Myocyte (in vitro differentiated cells): ENCODE data around the gene MCUR1. TPM values are rescaled to one million over a fixed set of nuclear protein-coding genes. Genes with fewer than 3 reads are reported as not detected.
"Not testable (repeated sequence)": the region's sequence is repeated elsewhere in the genome, so short reads cannot be mapped to it uniquely, and the experiment has no call there.

Experiments used
- DNase-seq: peaks from one replicate; pipeline ENCODE4 v3.0.0-alpha.2; 2012; ENCODE audit warnings: low read depth
- total RNA-seq: library from RNA; depleted of rRNA; stranded (reverse); fragments of >200 nt; gene quantifications from 2 replicates; pipeline ENCODE4 v1.2.3, GENCODE V29; 2014

MCUR1 gene
- total RNA-seq, 1 donor from 2014 or later: 20.4 TPM

- DNase-seq: not testable (repeated sequence)
These were observed 34.2 kb downstream of the MCUR1 start for GRCh38 chr6:13780162-13780561.

- no peak for DNase-seq
These were observed 36.3 kb downstream of the MCUR1 start for GRCh38 chr6:13778028-13778427.

- no peak for DNase-seq
These were observed 37.8 kb downstream of the MCUR1 start for GRCh38 chr6:13776602-13777001.

GRCh38 chr6:13775466-13775865 is 38.9 kb downstream of the MCUR1 start:
- not testable (repeated sequence) for DNase-seq

GRCh38 chr6:13772358-13773030 is 41.9 kb downstream of the MCUR1 start:
- not testable (repeated sequence) for DNase-seq

GRCh38 chr6:13769655-13770053 is 44.7 kb downstream of the MCUR1 start:
- DNase-seq: no peak

- no peak for DNase-seq
These were observed 45.2 kb downstream of the MCUR1 start for GRCh38 chr6:13769034-13769654.

GRCh38 chr6:13767121-13767808 is 47.1 kb downstream of the MCUR1 start:
- DNase-seq: peak; percentile 79

GRCh38 chr6:13766201-13766634 is 48.1 kb downstream of the MCUR1 start:
- peak; percentile 92 for DNase-seq

- peak; percentile 61 for DNase-seq
These were observed 48.8 kb downstream of the MCUR1 start for GRCh38 chr6:13765570-13765969.

GRCh38 chr6:13764996-13765395 is 49.4 kb downstream of the MCUR1 start:
- DNase-seq: no peak

GRCh38 chr6:13763740-13764381 is 50.5 kb downstream of the MCUR1 start:
- no peak for DNase-seq

- peak; percentile 81 for DNase-seq
These were observed 51.5 kb downstream of the MCUR1 start for GRCh38 chr6:13762611-13763441.

- no peak for DNase-seq
These were observed 52.9 kb downstream of the MCUR1 start for GRCh38 chr6:13761361-13762036.

- DNase-seq: peak; percentile 15
These were observed 53.8 kb downstream of the MCUR1 start for GRCh38 chr6:13760307-13761304.

GRCh38 chr6:13759025-13759424 is 55.3 kb downstream of the MCUR1 start:
- DNase-seq: no peak

- no peak for DNase-seq
These were observed 59.7 kb downstream of the MCUR1 start for GRCh38 chr6:13754644-13755043.

- DNase-seq: no peak
These were observed 70.6 kb downstream of the MCUR1 start for GRCh38 chr6:13743736-13744127.
